ENCODE results near the gene FAM162B.
"Not testable (repeated sequence)": the region's sequence is repeated elsewhere in the genome, so short reads cannot be mapped to it uniquely, and the experiment has no call there.

DNA sequence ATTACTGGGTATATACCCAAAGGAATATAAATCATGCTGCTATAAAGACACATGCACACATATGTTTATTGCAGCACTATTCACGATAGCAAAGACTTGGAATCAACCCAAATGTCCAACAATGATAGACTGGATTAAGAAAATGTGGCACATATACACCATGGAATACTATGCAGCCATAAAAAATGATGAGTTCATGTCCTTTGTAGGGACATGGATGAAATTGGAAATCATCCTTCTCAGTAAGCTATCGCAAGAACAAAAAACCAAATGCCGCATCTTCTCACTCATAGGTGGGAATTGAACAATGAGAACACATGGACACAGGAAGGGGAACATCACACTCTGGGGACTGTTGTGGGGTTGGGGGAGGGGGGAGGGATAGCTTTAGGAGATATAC lies 25.0 kb downstream of the FAM162B start:
- TF ChIP-seq, protein P1, sequence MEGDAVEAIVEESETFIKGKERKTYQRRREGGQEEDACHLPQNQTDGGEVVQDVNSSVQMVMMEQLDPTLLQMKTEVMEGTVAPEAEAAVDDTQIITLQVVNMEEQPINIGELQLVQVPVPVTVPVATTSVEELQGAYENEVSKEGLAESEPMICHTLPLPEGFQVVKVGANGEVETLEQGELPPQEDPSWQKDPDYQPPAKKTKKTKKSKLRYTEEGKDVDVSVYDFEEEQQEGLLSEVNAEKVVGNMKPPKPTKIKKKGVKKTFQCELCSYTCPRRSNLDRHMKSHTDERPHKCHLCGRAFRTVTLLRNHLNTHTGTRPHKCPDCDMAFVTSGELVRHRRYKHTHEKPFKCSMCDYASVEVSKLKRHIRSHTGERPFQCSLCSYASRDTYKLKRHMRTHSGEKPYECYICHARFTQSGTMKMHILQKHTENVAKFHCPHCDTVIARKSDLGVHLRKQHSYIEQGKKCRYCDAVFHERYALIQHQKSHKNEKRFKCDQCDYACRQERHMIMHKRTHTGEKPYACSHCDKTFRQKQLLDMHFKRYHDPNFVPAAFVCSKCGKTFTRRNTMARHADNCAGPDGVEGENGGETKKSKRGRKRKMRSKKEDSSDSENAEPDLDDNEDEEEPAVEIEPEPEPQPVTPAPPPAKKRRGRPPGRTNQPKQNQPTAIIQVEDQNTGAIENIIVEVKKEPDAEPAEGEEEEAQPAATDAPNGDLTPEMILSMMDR (IDR thresholded peaks at IDR 0.05; ENCODE audit: low read depth, low read length, missing input control) = not testable (repeated sequence)
- TF ChIP-seq RXRA, REST, ATF3, SP1 (IDR thresholded peaks at IDR 0.05): not testable (repeated sequence)

Data from liver (tissue), 3 donors.